Measurements from ENCODE around the gene RTP4.
"Not testable (repeated sequence)": the region's sequence is repeated elsewhere in the genome, so short reads cannot be mapped to it uniquely, and the experiment has no call there.

The RTP4 gene

GRCh38 chr3:187370051-187370450, 1.9 kb downstream of the RTP4 start:
- no peak for DNase-seq

- no peak for DNase-seq
Measured at GRCh38 chr3:187375581-187375980, 7.4 kb downstream of the RTP4 start.

GRCh38 chr3:187377842-187378241, 9.7 kb downstream of the RTP4 start:
- no peak for DNase-seq

GRCh38 chr3:187382609-187383151, 14.5 kb downstream of the RTP4 start:
- no peak for DNase-seq

GRCh38 chr3:187383246-187383645, 15.1 kb downstream of the RTP4 start:
- no peak for DNase-seq

GRCh38 chr3:187385296-187385695, 17.1 kb downstream of the RTP4 start:
- no peak for DNase-seq

- no peak for DNase-seq
Measured at GRCh38 chr3:187396661-187397060, 28.5 kb downstream of the RTP4 start.

GRCh38 chr3:187398955-187399354, 30.8 kb downstream of the RTP4 start:
- no peak for DNase-seq

- no peak for DNase-seq
Measured at GRCh38 chr3:187400756-187401155, 32.6 kb downstream of the RTP4 start.

GRCh38 chr3:187401856-187402255, 33.7 kb downstream of the RTP4 start:
- no peak for DNase-seq

- no peak for DNase-seq
Measured at GRCh38 chr3:187403768-187404288, 35.6 kb downstream of the RTP4 start.

GRCh38 chr3:187406927-187407326, 38.7 kb downstream of the RTP4 start:
- DNase-seq: no peak

- not testable (repeated sequence) for DNase-seq
Measured at GRCh38 chr3:187411991-187412781, 44.0 kb downstream of the RTP4 start.
